ENCODE measurements around the gene NTN1. TPM values are rescaled to one million over a fixed set of nuclear protein-coding genes. Genes with fewer than 3 reads are reported as not detected.

Gene NTN1
- total RNA-seq, 1 experiment from 2014 or later: 1.2 TPM

DNA sequence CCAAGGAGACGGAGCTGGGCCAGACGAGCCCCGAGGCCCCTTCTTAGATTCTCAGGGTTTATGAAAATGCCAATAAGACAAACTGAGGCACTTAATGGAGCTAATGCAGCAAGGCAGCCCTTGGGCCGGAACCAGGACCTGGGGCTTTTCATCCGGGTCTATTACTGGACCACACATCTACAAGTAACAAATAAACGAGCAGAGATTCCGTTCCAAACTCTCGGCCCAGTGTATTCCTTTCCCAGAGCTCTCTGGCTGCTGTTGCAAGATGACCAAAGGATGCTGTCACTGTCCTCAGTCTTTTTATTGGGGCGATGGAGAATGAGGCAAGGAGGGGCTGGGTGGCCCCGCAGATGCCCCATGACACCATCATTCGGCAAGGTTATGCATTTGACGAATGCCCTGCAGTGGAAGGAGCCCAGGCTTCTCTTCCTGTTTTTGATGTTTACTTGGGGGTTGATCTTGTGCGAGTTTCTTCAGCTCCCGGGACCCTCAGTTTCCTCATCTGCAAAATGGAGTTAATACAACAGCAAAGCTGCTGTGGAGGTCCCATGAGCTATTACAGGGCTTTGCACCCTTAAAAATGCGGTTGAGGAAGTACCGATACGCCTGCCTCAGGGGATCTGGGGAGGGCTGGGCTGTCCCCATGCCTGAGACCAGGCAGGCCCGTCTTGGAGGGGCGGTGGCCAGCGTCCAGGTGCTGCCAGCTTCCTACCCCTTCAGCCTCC is 1.1 kb upstream of the NTN1 start:
- Histone ChIP-seq H3K23me2 (ENCODE audit: insufficient read length, low read depth, low read length, poor library complexity, severe bottlenecking) (peaks cover 17% of the 10 kb centered on the region), H4K8ac (replicated peaks; ENCODE audit: insufficient read length, low read depth, low read length) (no peak overlapping the region), H2BK12ac (ENCODE audit: insufficient read length, low read depth, low read length) (no peak overlapping the region), H3K18ac (ENCODE audit: insufficient read length, low read depth, low read length) (no peak overlapping the region), H4K91ac (ENCODE audit: insufficient read length, low read depth, low read length) (no peak overlapping the region), H3K4ac (ENCODE audit: low read depth, low read length) (no peak overlapping the region), H3K4me2 (ENCODE audit: insufficient read depth, insufficient read length, low read length) (peak overlapping the region; percentile 50), H3K14ac (ENCODE audit: insufficient read depth, low read length) (no peak overlapping the region), H3K27me3 (ENCODE audit: insufficient read depth, low read length) (peaks cover 57% of the 10 kb centered on the region), H3K79me1 (ENCODE audit: insufficient read depth, low read depth, low read length, poor library complexity, severe bottlenecking) (no peaks in the 10 kb centered on the region), H4K20me1 (ENCODE audit: control insufficient read depth, insufficient read depth, insufficient read length) (peaks cover 3% of the 10 kb centered on the region), H2BK15ac (ENCODE audit: low read depth, low read length) (no peak overlapping the region), H3K56ac (ENCODE audit: insufficient read length, low read depth, low read length) (no peak overlapping the region), H3T11ph (ENCODE audit: low read length) (no peak overlapping the region), H3K4me1 (ENCODE audit: insufficient read depth, low read length) (peaks cover 7% of the 10 kb centered on the region; the same call in 1 of the 2 replicates), H3K79me2 (ENCODE audit: insufficient read depth, low read length) (no peaks in the 10 kb centered on the region), H4K5ac (ENCODE audit: insufficient read length, low read depth, low read length) (no peak overlapping the region), H3K27ac (ENCODE audit: insufficient read length, low read depth, low read length) (no peak overlapping the region), H3K23ac (ENCODE audit: insufficient read length, low read depth, low read length) (no peak overlapping the region), H2BK20ac (ENCODE audit: low read depth, low read length, poor library complexity, severe bottlenecking) (no peak overlapping the region), H2BK120ac (ENCODE audit: low read depth, low read length, poor library complexity, severe bottlenecking) (no peak overlapping the region), H2BK5ac (ENCODE audit: insufficient read length, low read length) (no peak overlapping the region), H2AK5ac (ENCODE audit: insufficient read length, low read length) (no peak overlapping the region), H3K9me3 (ENCODE audit: control insufficient read depth, low read depth, low read length) (no peaks in the 10 kb centered on the region), H2AFZ (ENCODE audit: low read length) (no peak overlapping the region), H3K9ac (ENCODE audit: extremely low read depth, insufficient read length, low read length) (no peak overlapping the region)
- H3K9me3 Mint-ChIP-seq: peaks cover 0 to 13% of the 10 kb centered on the region in 2 experiments; a peak in 2 of 5 replicates
- H3K4me1 Mint-ChIP-seq: peaks cover 19 to 20% of the 10 kb centered on the region in 2 experiments
- H3K4me3 Mint-ChIP-seq: peak overlapping the region; percentile 47 to 68
- H3K27me3 Mint-ChIP-seq (ENCODE audit: low read depth): peaks cover 38% of the 10 kb centered on the region
- H3K36me3 Mint-ChIP-seq (ENCODE audit: insufficient read depth in 1 of 3, low read depth in 3 of 3): no peaks in the 10 kb centered on the region
- no CpG with 5 or more reads among the region's 20 CpGs for WGBS (ENCODE audit: extremely low coverage, insufficient read length, low lambda C conversion rate)
- no peak overlapping the region for H3K27ac Mint-ChIP-seq
- no peak for DNase-seq
- TF ChIP-seq, protein P1, sequence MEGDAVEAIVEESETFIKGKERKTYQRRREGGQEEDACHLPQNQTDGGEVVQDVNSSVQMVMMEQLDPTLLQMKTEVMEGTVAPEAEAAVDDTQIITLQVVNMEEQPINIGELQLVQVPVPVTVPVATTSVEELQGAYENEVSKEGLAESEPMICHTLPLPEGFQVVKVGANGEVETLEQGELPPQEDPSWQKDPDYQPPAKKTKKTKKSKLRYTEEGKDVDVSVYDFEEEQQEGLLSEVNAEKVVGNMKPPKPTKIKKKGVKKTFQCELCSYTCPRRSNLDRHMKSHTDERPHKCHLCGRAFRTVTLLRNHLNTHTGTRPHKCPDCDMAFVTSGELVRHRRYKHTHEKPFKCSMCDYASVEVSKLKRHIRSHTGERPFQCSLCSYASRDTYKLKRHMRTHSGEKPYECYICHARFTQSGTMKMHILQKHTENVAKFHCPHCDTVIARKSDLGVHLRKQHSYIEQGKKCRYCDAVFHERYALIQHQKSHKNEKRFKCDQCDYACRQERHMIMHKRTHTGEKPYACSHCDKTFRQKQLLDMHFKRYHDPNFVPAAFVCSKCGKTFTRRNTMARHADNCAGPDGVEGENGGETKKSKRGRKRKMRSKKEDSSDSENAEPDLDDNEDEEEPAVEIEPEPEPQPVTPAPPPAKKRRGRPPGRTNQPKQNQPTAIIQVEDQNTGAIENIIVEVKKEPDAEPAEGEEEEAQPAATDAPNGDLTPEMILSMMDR (conservative IDR thresholded peaks at IDR 0.05): no peak
